ENCODE measurements around the gene CDC42BPB.
"Not testable (repeated sequence)": the region's sequence is repeated elsewhere in the genome, so short reads cannot be mapped to it uniquely, and the experiment has no call there.

The CDC42BPB gene

GRCh38 chr14:103041464-103041863 lies 15.9 kb downstream of the CDC42BPB start:
- DNase-seq = no peak

GRCh38 chr14:103033681-103034096 lies 23.7 kb downstream of the CDC42BPB start:
- no peak for DNase-seq

DNA sequence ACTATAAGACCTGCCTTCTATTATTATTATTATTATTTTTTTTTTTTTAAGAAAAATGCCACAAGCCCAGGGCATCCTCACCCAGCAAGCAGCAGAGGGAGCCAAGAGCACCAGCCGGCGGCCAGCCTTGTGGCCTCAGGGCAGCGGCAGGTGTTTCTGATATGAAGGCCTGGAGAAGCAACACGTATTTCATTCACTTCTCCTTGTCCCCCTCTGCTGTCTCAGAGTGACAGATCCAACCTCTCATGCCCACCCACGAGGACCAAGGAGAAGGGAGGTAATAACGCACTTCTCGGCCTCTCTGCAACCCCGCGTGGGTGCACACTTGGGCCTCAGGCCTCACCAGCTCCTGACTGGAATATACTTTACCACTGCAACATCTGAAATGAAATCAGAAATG lies 25.4 kb downstream of the CDC42BPB start:
- no peak for DNase-seq

DNA sequence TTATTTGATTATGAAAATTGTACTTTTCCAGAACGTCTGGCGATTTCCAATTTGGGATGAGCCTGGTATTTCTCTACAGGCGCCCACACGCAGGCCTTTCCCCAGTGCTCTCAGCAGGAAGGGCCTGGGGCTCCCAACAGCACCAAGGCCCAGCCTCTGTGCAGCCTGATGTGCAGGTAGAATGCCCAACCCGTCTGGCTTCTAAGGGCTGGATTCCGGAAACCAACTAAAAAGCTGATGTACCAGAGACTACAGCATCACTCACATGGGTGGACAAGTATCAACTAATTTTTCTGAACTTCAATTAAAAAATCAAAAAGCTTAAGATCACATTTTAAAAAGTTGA lies 25.8 kb downstream of the CDC42BPB start:
- no peak for DNase-seq

- DNase-seq = no peak
Observed at GRCh38 chr14:103030741-103031565, 26.4 kb downstream of the CDC42BPB start.

DNA sequence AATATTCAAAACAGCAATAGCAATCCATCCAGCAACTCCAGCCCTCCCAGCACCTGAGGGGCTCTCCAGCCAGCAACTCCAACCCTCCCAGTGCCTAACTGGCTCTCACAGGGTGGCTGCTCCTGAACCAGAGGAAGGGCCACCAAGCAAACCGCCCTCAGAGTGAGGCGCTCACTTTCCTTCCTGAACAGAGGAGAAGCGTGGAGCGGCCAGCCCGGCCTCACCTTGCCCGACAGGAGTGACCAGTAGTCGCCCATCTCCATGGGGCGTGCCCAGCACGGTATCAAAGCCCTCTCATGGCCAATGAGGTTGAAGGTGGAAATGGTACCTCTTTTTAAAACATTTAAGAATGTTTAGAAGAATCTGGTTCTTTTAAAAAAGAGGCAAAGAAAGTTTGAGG lies 27.4 kb downstream of the CDC42BPB start:
- no peak for DNase-seq

DNA sequence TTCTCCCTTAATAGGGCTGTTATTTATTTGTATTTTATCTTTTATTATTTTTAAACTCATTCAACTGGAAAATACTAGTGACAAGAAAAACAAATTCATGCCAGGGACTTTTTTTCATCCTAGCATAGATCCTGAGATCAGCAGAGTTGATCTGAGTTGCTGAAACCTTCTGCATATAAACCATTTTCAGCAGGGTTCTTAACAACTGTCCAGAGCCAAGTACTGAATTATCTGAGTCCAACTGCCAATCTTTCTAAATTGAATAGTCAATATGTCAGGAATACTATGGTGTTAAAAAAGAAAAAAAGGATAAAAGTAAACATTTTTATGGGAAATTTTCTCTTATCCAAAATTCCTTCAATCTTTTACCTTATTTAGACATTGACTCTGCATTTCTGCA lies 28.6 kb downstream of the CDC42BPB start:
- DNase-seq = no peak

DNA sequence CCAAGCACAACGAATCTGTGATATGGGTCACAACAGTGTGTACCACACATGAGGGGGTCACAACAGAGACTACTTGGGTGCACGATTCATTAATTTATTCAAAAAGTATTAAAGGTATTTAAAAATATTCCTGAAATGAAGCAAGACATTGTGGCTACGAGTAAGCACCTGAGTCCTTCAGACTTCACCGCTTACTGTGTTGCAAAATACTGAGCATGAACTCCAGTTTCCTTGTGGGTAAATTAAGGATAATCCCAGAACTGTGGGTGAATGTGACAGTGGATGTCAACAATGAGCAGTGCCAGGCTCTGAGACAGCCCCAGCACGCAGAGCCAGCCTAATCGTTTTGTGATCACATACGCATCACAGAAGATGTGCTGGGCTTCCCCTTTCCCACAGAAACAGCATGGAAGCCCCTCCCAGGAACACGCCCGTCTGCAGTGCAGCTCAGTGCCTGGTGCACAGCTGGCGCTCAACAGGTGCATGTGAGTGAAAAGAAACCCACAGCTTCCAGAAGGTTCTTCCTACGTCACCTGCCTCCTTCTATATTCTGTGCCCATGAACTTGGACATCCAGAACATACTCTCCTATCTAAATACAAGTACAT lies 29.1 kb downstream of the CDC42BPB start:
- no peak for DNase-seq

GRCh38 chr14:103027451-103027850 lies 29.9 kb downstream of the CDC42BPB start:
- no peak for DNase-seq

DNA sequence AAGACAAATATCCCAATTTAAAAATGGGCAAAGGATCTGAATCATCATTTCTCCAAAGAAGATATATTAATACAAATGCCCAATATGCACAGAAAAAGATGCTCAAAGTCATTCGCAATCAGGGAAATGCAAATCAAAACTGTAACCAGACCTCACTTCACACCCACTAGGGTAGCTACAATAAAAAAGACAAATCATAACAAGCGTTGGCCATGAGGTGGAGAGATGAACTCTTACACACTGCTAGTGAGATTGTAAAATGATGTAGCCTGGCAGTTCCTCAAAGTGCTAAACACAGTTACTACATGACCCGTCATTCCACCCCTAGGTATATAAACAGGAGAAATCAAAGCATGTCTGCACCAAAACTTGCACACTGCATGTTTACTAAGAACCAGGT lies 30.4 kb downstream of the CDC42BPB start:
- DNase-seq = no peak

- not testable (repeated sequence) for DNase-seq
Observed at GRCh38 chr14:103026196-103026595, 31.2 kb downstream of the CDC42BPB start.

GRCh38 chr14:103023881-103024473 lies 33.4 kb downstream of the CDC42BPB start:
- DNase-seq = no peak

DNA sequence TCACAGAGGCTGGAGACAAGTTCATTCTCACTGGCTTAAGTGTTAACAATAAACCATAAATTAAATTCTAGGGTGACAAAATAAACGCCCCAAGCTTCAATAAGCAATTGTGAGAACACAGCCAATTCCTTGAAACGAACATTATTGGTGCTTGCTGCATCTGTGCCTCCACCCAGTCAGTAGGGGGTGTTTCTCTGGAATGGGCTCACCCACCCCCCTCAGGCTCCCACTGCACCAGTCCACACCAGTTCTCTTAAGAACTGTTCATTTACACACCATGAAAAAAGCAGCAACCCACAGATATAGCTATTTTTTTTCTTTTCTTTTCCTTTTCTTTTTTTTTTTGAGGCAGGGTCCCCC lies 34.7 kb downstream of the CDC42BPB start:
- no peak for DNase-seq

- DNase-seq = peak; percentile 82
Observed at GRCh38 chr14:103022002-103022684, 35.2 kb downstream of the CDC42BPB start.

GRCh38 chr14:103021684-103022001 lies 35.7 kb downstream of the CDC42BPB start:
- DNase-seq = no peak

- no peak for DNase-seq
Observed at GRCh38 chr14:103020271-103021170, 36.8 kb downstream of the CDC42BPB start.

- DNase-seq = no peak
Observed at GRCh38 chr14:103019826-103020225, 37.5 kb downstream of the CDC42BPB start.

DNA sequence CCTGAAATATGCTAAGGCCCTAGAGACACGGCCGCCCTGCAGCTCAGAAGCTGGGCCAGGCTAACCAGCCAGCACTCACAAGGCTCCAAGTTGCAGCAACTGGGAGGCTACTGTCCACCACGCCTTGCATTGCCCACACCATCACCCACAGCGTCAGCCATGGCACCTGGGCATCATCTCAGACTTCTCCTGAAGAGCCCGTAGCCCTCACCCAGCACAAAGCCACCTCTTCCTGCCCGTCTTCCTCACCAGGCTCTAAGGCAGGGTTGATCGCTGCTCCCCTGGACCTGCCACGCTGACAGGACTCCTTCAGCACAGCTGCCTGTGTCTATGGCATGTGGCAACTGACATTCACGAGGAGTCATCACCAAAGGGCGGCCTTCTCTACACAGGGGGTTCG lies 38.1 kb downstream of the CDC42BPB start:
- no peak for DNase-seq

- no peak for DNase-seq
Observed at GRCh38 chr14:103016594-103016993, 40.8 kb downstream of the CDC42BPB start.

GRCh38 chr14:103016071-103016470 lies 41.3 kb downstream of the CDC42BPB start:
- DNase-seq = no peak

DNA sequence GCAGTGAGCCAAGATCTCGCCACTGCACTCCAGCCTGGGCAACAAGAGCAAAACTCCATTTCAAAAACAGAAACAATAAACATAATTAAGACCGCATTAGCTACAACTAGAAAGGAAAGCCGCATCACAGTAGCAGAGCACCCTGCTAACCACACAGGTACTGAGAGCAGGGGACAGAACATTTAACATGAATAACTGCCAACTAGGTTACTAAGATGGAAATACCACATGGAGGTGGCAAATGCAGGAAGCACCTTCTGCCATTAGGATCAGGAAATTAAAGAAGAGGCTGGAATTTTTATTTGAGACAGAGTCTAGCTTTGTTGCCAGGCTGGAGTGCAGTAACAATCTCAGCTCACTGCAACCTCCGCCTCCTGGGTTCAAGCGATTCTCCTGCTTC lies 41.9 kb downstream of the CDC42BPB start:
- DNase-seq = peak; percentile 44

- peak; percentile 65 for DNase-seq
Observed at GRCh38 chr14:103014466-103015228, 42.7 kb downstream of the CDC42BPB start.

Measured in DMS79 (cell line).